Inferior parietal cortex (tissue), 1 donor: ENCODE measurements around the gene CDH4.

Experiments
- DNase-seq: peaks from one replicate; pipeline ENCODE4 v3.0.0-alpha.2; 2016; ENCODE audit errors: extremely low spot score

CDH4 gene

DNA sequence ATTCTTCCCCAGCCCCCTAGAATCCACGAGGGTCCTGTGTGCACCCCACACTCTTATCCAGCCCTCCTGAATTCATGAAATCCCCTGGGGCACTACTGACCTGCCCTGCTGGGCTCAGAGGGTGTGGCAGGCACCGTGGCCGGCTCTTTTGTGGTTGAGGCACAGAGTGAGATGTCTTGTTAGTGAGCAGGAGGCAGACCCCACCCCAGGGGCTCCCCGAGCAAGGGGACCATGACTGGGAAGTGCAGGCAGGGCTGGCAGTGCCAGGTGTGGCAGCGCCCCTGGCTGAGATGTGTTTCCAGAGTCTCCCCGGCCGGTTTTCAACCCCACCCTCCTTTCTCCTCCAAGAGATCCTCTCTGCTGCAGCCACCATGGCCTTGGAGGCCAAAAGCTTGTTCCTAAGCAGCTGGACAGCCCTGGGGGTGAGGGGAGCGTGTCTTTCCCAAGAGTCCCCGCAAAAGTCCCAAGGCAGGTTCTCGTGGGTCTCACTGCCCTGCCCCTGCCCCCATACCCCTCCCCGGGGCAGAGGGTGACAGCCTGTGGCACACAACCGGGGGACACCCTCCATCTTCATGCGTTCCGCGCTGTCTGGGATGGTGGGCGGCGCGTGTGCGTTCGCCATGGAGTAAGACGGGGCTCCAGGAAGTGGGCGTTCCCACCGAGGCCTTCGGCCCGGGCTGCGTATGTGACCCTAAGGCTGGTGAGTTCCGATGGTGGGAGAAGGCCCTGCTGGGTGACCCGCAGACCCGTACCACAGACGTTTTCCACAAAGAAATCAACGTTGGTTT is 604.8 kb downstream of the CDH4 start:
- no peak for DNase-seq

DNA sequence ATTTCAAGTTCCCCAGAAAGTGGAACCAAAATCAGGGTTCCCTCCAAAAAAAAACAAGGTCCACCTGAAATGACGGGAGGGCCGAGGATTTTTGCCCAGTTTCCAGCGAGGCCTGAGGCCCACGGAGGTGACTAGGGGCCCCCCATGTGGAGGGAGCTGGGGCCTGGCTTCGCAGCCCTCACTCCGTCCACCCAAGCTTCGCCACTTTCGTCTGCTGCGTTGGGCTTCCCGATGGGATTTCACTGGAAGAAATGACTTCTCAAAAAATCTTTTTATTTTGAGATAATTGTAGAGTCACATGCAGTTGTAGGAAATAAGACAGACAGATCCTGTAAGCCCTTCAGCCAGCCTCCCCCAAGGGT is 605.3 kb downstream of the CDH4 start:
- no peak for DNase-seq

DNA sequence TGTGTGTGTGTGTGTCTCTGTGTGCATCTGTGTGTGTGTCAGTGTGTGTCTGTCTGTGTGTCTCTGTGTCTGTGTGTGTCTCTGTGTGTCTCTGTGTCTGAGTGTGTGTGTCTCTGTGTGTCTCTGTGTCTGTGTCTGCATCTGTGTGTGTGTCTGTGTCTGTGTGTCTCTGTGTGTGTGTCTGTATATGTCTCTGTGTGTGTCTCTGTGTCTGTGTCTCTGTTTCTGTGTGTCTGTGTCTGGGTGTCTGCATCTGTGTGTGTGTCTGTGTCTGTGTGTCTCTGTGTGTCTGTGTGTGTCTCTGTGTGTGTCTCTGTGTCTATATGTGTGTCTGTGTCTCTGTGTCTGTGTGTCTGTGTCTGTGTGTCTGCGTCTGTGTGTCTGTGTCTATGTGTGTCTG is 605.8 kb downstream of the CDH4 start:
- no peak for DNase-seq

- no peak for DNase-seq
Measured at GRCh38 chr20:61859767-61860166, 607.7 kb downstream of the CDH4 start.

- DNase-seq = no peak
Measured at GRCh38 chr20:61860260-61860987, 608.4 kb downstream of the CDH4 start.

DNA sequence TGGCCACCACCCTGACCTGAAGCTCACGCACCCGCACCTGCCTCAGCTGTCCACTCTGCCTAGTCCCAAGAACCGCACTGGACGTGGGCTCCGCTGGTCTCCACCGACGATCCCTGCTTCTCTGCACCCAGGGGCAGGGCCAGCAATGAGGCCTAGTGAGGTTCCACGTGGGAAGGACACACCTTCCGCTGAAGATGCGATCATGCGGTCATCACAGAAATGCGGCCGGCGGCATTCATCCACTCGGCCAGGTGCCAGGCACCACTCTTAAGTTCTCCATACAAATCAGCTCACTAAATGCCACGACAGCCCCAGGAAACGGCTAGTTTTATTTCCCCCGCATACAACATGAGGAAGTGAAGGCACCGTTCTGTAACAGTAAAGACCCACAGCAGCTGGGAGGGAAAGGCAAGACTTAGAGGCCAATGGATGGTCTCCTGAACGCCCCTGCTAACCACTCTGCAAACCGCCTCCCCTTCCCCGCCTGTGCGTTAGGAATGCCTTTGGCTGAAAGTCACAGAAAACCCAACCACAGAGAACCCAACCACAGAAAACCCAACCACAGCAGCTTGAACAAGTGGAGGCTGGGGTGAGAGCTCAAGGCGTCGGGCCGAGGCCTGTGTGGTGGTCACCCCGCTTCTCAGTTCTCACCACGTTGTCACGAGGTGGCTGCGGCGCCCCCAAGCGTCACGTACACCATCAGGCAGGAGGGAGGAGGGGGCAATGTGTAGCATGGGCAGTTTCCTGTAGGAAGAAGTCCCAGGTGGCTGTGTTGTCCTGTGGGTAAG is 609.2 kb downstream of the CDH4 start:
- DNase-seq = no peak

DNA sequence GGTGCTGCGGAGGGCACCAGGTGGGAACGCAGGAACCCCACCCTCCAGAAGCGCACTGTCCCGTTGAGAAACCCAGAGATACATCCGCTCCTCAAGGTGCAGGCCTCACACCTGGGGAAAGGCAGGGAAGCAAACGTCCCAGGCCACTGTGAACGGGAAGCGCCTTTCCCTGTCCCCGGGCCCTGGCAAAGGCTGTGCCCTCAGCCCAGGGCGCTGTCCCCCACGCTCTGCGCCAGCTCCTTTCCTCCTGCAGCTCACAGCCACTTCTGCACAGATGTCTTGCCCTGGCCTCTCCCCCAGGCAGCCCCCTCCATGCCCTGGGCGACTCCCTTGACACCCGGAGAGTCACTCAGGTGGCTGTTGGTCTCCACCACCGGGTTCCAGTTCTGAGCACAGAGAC is 609.8 kb downstream of the CDH4 start:
- DNase-seq = no peak

DNA sequence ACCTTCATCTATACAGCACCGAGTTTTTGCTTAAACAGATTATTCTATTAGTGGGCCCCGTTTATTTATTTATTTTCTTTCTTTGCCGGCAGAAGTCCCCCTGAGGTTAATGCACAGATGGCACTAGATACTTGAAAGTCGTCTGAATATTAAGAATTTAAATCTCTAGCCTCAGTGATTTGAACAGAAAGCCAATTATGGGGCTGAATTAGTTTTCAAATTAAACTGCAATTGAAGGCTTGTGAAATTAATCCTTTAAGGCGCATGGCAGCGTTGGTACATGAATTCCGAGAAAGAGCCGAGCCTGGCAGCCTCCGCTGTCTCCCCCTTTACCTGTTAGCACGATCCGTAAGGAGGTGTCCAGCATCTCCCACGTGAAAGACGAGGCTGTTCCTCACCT is 610.8 kb downstream of the CDH4 start:
- DNase-seq = no peak

GRCh38 chr20:61864481-61864880 is 612.4 kb downstream of the CDH4 start:
- no peak for DNase-seq

GRCh38 chr20:61865353-61865752 is 613.3 kb downstream of the CDH4 start:
- DNase-seq = no peak

DNA sequence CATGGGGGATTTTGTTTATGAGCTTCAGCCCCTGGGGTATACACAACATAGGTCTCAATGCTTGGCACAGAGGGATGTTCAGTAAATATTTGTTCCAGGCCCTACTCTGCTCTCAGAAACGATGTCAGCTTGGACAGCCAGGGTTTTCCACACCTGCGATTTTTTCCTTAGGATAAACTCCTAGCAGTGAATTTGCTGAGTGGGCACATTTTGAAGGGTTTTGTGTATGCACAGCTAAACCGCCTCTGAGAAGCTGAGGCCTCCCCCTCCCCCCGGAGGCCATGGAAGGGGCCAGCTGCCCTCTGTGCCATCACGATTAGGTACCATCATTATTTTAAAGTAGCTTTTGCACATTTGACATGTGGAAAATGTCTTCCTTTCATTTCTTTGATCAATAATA is 614.1 kb downstream of the CDH4 start:
- no peak for DNase-seq

DNA sequence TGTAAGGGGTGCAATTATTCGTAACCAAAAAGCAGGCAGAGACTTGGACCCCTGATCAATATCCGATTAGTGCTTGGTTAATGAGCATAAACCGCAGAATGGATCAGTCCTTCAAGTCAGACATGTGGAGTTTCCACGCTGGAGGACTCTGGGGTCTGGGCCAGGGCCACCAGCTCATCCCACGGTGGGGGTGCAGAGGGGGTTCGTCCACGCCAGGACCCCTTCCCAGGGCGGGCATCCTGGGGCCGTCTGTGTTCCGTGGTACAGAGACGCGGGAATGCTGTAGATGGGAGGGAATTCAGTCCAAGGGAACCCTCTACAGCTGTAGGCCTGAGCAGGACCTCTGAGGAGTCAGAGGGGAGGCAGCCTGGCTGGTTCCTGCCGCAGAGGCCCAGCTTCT is 615.9 kb downstream of the CDH4 start:
- no peak for DNase-seq

DNA sequence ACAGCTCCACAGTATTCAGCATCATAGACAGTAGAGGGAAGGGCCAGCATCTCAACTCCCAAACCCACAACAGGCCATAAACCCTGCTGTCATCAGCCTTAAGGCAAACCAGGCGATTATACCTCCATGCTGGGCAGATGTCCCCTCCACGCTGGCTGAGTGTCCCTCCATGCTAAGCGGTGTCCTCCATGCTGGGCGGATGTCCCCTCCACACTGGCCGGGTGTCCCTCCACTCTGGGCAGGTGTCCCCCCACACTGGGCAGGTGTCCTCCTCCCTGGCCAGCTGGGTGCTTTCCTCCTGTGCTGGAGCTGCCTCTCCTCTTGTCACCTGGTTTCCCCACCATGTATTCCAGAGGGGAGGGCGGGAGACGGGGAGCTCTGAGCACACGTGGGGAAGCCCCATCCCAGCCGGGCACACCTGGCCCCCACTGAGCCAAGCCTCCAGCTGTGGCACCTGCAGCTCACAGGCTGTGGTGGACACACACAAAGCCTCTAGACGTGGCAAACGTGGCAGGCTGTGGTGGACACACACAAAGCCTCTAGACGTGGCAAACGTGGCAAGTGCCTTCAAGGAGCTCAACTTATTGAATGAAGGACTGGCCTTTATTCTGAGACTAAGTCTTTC is 616.5 kb downstream of the CDH4 start:
- no peak for DNase-seq

DNA sequence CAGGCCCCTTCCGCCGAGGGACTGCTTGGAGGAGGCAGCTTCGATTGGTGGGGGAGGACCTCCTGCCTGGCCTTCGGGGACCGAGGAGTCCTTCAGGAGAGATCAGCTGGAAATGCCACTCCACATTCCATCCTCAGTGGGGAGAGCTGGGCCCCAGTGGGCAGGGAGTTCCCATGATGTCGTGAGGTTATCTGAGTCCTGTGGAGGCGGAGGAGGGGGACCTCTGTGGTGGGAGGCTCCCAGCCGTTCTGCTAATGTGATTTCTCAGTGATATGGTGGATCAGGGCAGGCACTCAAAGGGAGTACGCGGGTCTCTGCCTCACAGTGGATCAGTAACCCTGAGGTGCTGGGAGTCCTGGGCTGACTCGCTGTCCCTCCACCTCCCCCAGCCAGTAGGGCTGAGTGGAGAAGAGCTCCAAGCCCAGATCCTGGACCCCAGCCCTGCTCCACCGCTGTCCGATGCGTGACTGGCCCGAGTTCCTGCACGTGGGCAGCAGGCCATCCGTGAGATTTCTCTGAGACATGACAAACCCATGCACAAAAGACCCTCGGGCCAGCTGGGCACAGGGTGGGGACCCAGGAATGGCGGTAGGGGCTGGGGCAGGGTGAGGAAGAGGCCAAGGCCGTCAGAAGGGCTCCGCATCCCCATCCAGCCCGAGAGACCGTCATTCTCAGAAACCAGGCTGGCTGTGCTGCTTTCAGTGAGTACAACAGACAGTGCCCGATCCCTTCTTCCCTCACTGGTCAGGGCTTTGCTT is 617.9 kb downstream of the CDH4 start:
- no peak for DNase-seq

- no peak for DNase-seq
Measured at GRCh38 chr20:61871160-61871559, 619.1 kb downstream of the CDH4 start.

GRCh38 chr20:61871913-61872312 is 619.9 kb downstream of the CDH4 start:
- no peak for DNase-seq

GRCh38 chr20:61872371-61872900 is 620.4 kb downstream of the CDH4 start:
- DNase-seq = no peak

DNA sequence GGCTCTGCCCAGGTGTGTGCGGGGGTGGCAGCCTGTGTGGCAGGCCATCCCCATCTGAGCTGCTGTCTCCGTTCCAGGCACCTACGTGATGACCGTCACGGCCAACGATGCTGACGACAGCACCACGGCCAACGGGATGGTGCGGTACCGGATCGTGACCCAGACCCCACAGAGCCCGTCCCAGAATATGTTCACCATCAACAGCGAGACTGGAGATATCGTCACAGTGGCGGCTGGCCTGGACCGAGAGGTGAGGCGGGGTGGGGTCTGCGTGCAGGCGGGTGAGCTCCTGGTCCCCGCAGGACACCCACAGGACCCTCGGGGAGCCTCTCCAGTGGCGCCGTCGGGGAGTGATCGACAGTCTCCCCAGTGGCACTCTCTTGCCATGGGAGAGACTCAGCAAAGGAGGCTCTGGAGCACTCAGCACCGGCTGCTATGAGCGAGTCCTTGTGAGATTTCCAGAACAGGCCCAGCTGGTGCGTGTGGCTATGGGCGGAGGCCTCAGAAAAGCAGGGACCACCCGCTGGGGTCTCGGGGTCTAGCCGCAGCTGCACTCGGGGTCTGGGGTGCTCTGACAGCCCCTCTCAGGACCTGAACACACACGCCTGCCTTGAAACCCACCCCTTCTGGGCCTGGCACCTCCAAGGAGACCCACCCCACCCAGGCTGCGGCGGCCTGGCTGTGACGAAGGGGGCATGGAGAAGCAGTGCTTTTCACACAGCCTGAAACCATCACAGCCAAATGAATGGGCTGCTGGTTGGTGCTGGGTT is 621.8 kb downstream of the CDH4 start:
- DNase-seq = no peak

- DNase-seq = no peak
Measured at GRCh38 chr20:61874421-61875068, 622.5 kb downstream of the CDH4 start.
